ENCODE measurements around the gene RGL1. TPM values are rescaled to one million over a fixed set of nuclear protein-coding genes. Genes with fewer than 3 reads are reported as not detected.

RGL1 gene
- total RNA-seq, 1 donor from 2014 or later = 15.0 TPM

- no peak overlapping the region for H3K4me3 ChIP-seq
- H3F3A ChIP-seq (ENCODE audit: low read depth) = no peaks in the 10 kb centered on the region
- H3K27ac ChIP-seq = no peak overlapping the region
- H4K20me1 ChIP-seq (ENCODE audit: low read depth) = no peaks in the 10 kb centered on the region
- Mint-ChIP-seq H3K4me3 (no peak overlapping the region), H3K9me3 (no peaks in the 10 kb centered on the region), H3K4me1 (no peaks in the 10 kb centered on the region), H3K27ac (no peak overlapping the region), H3K36me3 (peaks cover 69% of the 10 kb centered on the region), H3K27me3 (ENCODE audit: insufficient read depth, low read depth) (peaks cover 2% of the 10 kb centered on the region)
- H3K36me3 ChIP-seq = peaks cover 11% of the 10 kb centered on the region
- H3K4me1 ChIP-seq = no peaks in the 10 kb centered on the region
- TF ChIP-seq CTCF (IDR thresholded peaks at IDR 0.05) (no peak), EZH2 (IDR thresholded peaks at IDR 0.05) (no peak), EZH2phosphoT487 (IDR thresholded peaks at IDR 0.05) (no peak)
- H3K4me2 ChIP-seq = no peak overlapping the region
- no peak for DNase-seq (ENCODE audit: low spot score)
- H3K79me2 ChIP-seq (ENCODE audit: low read depth) = no peaks in the 10 kb centered on the region
- no peaks in the 10 kb centered on the region for H3K9me3 ChIP-seq (ENCODE audit: low read depth)
- no peaks in the 10 kb centered on the region for H3K27me3 ChIP-seq
- H2AFZ ChIP-seq (replicated peaks) = no peak overlapping the region
- no peak overlapping the region for H3K9ac ChIP-seq
These were observed 104.8 kb downstream of the RGL1 start for GRCh38 chr1:183909672-183910071.

DNA sequence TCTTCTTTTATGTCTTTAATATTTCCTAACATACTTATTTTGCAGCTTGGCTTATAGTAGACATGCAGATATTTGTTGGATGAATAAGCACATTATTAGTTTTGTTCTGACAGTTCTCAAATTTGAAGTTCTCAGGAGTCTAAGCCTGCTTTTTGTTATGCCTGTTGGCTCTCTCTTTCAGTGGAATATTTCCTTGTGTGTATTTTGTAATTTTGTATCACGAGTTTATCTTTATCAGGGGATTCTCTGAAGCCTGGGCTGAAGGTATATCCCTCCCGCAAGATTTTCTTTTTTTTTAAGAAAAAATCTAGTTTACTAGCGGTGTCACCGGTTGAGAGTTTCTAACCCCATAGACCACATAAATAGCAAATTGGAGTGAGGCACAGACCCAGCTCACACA lies 105.9 kb downstream of the RGL1 start:
- Histone ChIP-seq H3K27me3 (no peaks in the 10 kb centered on the region), H3K9ac (no peak overlapping the region), H3F3A (ENCODE audit: low read depth) (no peaks in the 10 kb centered on the region), H3K36me3 (no peaks in the 10 kb centered on the region), H3K27ac (no peak overlapping the region), H3K4me1 (no peaks in the 10 kb centered on the region), H4K20me1 (ENCODE audit: low read depth) (no peaks in the 10 kb centered on the region), H2AFZ (replicated peaks) (no peak overlapping the region), H3K79me2 (ENCODE audit: low read depth) (no peaks in the 10 kb centered on the region), H3K4me3 (no peak overlapping the region), H3K9me3 (ENCODE audit: low read depth) (no peaks in the 10 kb centered on the region), H3K4me2 (no peak overlapping the region)
- no peaks in the 10 kb centered on the region for H3K9me3 Mint-ChIP-seq
- TF ChIP-seq EZH2 (IDR thresholded peaks at IDR 0.05) (no peak), EZH2phosphoT487 (IDR thresholded peaks at IDR 0.05) (no peak), CTCF (IDR thresholded peaks at IDR 0.05) (no peak)
- no peak overlapping the region for H3K4me3 Mint-ChIP-seq
- no peak overlapping the region for H3K27ac Mint-ChIP-seq
- DNase-seq (ENCODE audit: low spot score) = no peak
- peaks cover 64% of the 10 kb centered on the region for H3K36me3 Mint-ChIP-seq
- H3K27me3 Mint-ChIP-seq (ENCODE audit: insufficient read depth, low read depth) = peaks cover 2% of the 10 kb centered on the region
- peaks cover 5% of the 10 kb centered on the region for H3K4me1 Mint-ChIP-seq

DNA sequence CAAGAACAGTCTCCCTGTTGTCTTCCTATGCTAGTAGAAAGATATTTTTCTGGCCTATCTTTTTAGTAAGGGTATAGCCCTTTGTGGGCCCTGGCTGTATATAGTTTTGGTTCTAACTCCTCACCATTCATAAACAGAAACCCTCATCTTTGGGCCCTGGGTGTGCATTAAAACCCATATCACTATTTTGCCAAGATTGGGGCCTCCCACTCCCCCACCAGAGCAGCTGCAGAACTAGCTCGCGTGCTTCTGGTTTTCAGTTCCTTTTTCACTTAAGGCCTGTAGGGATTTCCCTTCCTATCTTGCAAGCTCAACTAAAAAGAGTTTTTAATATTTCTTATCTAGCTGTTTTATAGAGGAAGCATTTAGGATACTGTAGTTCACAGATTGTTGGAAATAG lies 106.4 kb downstream of the RGL1 start:
- Mint-ChIP-seq H3K4me3 (no peak overlapping the region), H3K27ac (no peak overlapping the region), H3K36me3 (peaks cover 66% of the 10 kb centered on the region), H3K9me3 (no peaks in the 10 kb centered on the region), H3K27me3 (ENCODE audit: insufficient read depth, low read depth) (peaks cover 2% of the 10 kb centered on the region), H3K4me1 (peaks cover 9% of the 10 kb centered on the region)
- Histone ChIP-seq H3K4me2 (no peak overlapping the region), H3K9ac (no peak overlapping the region), H3K36me3 (no peaks in the 10 kb centered on the region), H3K9me3 (ENCODE audit: low read depth) (no peaks in the 10 kb centered on the region), H4K20me1 (ENCODE audit: low read depth) (no peaks in the 10 kb centered on the region), H3K4me1 (no peaks in the 10 kb centered on the region), H3K79me2 (ENCODE audit: low read depth) (no peaks in the 10 kb centered on the region), H3K27ac (no peak overlapping the region), H3F3A (ENCODE audit: low read depth) (no peaks in the 10 kb centered on the region), H2AFZ (replicated peaks) (no peak overlapping the region), H3K4me3 (no peak overlapping the region), H3K27me3 (no peaks in the 10 kb centered on the region)
- DNase-seq (ENCODE audit: low spot score) = no peak
- no peak for TF ChIP-seq CTCF (IDR thresholded peaks at IDR 0.05)
- TF ChIP-seq EZH2 (IDR thresholded peaks at IDR 0.05) = no peak
- no peak for TF ChIP-seq EZH2phosphoT487 (IDR thresholded peaks at IDR 0.05)
